Stimulated activated naive CD8-positive, alpha-beta T cell treated with anti-CD3 and anti-CD28 coated beads, Interleukin-15, amount 100 ng/mL, for 72 hours (primary cell): ENCODE results near the gene RAC3.

ENCODE experiments used
- ATAC-seq: fragments of 150-1000 bp; cut with Tn5 transposase; 2 replicates; pipeline ENCODE4 v1.10.0; 2021; ENCODE audit warnings: mild to moderate bottlenecking, moderate library complexity
- DNase-seq, 2 donors: peaks; one replicate each; pipeline ENCODE4 v3.0.0; 2021 to 2022
- H3K27ac Mint-ChIP-seq, 2 donors: one replicate each; pipeline ENCODE4 v1.8.0; 2022; ENCODE audit warnings: mild to moderate bottlenecking in 2 of 2, mixed read lengths in 2 of 2, moderate library complexity in 2 of 2
- H3K27me3 Mint-ChIP-seq: one replicate; pipeline ENCODE4 v1.8.0; 2022; ENCODE audit warnings: mixed read lengths
- H3K4me1 Mint-ChIP-seq: one replicate; pipeline ENCODE4 v1.8.0; 2022; ENCODE audit warnings: mild to moderate bottlenecking, mixed read lengths
- H3K4me3 Mint-ChIP-seq, 2 donors: one replicate each; pipeline ENCODE4 v1.8.0; 2022; ENCODE audit warnings: mild to moderate bottlenecking in 2 of 2, mixed read lengths in 2 of 2, moderate library complexity in 1 of 2
- H3K9me3 Mint-ChIP-seq, 2 donors: one replicate each; pipeline ENCODE4 v1.8.0; 2022; ENCODE audit warnings: mixed read lengths in 2 of 2

The RAC3 gene

DNA sequence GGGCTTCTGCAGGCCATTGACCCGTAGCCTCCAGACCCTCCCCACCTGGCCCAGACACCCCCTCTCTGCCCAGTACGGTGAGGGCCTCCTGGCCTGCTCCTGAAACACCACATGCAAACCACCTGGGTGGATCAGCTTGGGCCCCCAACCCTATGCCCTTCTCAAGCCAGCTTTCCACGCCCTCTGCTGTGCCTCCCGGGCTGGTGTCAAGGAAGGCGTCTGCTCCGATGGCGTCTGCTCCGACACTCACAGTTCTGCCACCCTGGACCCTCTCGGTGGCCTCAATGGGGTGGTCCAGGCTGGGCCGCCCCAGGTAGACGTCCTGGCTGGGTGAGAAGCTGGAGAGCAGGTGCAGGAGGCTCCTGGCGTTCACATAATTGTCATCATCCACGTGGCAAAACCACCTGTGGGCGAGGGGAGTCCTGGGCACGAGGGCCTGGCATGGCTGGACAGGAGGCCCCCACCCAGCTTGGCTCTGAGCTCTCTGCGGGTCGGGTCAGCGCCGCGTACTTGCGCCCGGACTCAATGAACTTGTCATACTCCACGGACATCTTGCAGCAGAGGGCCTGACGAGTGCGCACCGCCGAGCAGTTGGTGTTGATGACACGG lies 18.8 kb downstream of the RAC3 start:
- H3K4me3 Mint-ChIP-seq, result peak overlapping the region; percentile 93 to 97

DNA sequence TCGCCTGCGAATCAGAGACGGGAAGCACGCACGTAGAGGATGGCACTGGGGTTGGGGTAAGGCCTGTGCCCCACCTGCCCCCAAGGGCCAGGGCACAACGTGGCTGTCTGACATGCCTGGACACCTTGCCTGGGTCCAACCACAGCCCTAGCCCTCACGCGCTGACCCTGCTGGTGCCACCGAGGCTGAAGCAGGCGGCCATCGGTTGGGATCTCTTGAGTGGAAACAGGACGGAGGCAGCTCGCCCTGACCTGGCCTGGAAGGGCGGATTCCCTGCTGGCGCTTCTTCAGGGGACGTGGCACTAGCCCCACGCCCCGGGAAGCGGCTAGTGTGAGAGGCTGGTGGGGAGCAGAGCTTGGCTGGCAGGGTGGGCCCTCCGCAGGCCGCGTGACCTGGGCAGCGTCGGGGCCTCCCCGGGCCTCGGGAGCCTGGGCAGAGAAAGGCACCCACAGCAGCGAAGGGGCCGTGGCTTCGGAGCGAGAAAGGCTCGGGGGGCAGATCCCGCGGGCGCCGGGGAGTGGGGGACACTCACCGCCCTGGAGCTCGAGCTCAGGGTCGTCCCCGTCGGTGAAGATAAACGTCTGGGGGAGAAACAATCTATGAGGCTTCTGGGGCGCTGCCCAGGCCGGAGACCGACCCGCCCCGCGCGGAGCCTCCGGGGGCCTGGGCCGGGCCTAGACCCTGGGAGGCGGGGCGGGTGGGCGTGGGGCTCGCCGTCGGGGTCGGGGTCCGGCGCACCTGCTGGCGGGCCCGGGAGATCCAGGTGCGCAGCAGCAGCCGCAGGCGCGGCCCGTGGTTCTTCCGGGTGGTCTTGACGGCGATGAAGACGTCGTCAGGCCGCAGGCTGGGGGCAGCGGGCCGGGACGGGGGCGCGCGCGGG lies 19.5 kb downstream of the RAC3 start:
- DNase-seq (no peak), ATAC-seq (peak; percentile 18)
- Mint-ChIP-seq H3K4me1 (peaks cover 38% of the 10 kb centered on the region), H3K4me3 (peak overlapping the region; percentile 93 to 97), H3K9me3 (no peaks in the 10 kb centered on the region), H3K27ac (peak overlapping the region; percentile 91 to 97), H3K27me3 (no peaks in the 10 kb centered on the region)

More for the DNA sequence above, 18.8 kb downstream of the RAC3 start:
- Mint-ChIP-seq H3K27me3 (no peaks in the 10 kb centered on the region), H3K9me3 (no peaks in the 10 kb centered on the region), H3K4me1 (peaks cover 38% of the 10 kb centered on the region), H3K27ac (peak overlapping the region in 1 of 2 donors; percentile 27)
- DNase-seq (no peak), ATAC-seq (no peak)

DNA sequence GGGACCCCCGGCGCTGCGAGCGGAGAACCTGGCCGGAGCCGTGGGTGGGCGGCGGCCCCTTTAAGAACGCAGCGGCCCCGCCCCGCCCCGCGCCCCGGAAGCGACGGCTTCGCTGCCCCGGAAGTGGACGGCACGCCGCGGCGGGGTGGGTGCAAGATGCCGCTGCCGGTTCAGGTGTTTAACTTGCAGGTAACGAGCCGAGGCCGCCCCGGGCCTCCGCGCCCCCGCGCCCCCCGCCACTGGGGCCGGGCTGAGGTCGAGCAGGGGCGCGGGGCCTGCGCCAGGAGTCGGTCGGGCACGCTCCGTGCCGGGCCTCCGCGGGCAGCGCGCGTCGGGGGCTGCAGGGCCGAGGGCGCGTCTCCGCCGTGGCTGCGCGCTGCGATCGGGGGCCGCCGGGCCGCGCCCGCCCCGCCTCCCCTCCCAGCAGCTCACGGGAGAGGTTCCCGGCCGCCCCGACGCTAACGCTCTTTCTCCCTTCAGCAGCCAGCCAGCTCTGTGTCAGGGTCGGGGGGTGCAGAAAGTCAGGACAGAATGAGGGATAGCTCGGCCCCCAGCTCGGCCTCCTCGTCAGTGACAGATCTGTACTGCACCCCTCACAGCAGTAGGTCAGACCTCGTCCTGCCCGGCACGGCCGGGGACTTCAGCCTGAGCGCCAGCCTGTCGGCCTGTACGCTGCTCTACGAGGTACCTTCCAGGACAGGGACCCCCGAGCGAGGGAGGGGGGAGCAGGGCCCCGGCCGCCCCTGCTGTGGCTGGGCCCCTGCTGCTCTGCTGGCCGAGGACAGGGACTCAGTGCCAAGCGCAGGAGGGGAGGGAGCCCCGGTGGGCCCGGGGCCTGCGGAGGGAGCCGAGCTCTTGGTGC lies 20.5 kb downstream of the RAC3 start, which contains the start of the genes GPS1 and RFNG:
Gene GPS1 (plus strand): TSS at position 123 of the 862 bp plus-strand sequence. CDS start 34 bp downstream, at position 157.
Gene RFNG (minus strand): TSS at position 36 of the 862 bp plus-strand sequence. CDS start 45 bp downstream, outside the sequence.
- no peaks in the 10 kb centered on the region for H3K27me3 Mint-ChIP-seq
- DNase-seq, result peak; percentile 75 to 76
- H3K9me3 Mint-ChIP-seq, result no peaks in the 10 kb centered on the region
- peak within 1 kb of the TSS; percentile 91 to 97 for H3K27ac Mint-ChIP-seq
- peak; percentile 88 for ATAC-seq
- H3K4me1 Mint-ChIP-seq, result peaks cover 38% of the 10 kb centered on the region
- peak within 1 kb of the TSS; percentile 93 to 97 for H3K4me3 Mint-ChIP-seq

DNA sequence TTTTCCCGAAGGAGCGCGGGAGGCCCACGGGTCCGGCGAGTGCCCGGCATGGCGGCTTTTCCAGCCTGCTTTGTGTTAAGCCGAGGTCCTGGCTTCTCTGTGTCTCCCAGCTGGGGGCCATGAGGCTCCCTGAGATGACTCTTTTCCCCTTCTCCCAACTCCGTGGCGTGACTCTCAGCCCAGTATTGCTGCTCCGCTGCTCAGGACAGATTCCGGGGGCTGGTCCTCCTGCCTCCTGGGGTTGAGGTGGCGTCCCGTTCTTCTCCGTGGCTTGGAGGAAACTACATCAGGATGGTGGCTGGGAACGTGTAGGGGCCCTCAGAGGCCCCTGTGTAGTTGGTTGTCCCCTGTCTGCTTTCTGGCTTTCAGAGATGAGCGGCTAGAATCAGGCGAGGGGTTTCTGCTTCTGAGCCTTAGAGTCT lies 21.2 kb downstream of the RAC3 start:
- ATAC-seq, result no peak
- H3K27me3 Mint-ChIP-seq, result no peaks in the 10 kb centered on the region
- H3K4me1 Mint-ChIP-seq, result peaks cover 38% of the 10 kb centered on the region
- no peaks in the 10 kb centered on the region for H3K9me3 Mint-ChIP-seq
- H3K27ac Mint-ChIP-seq, result peak overlapping the region; percentile 19 to 67
- no peak for DNase-seq
- peak overlapping the region; percentile 88 to 91 for H3K4me3 Mint-ChIP-seq

DNA sequence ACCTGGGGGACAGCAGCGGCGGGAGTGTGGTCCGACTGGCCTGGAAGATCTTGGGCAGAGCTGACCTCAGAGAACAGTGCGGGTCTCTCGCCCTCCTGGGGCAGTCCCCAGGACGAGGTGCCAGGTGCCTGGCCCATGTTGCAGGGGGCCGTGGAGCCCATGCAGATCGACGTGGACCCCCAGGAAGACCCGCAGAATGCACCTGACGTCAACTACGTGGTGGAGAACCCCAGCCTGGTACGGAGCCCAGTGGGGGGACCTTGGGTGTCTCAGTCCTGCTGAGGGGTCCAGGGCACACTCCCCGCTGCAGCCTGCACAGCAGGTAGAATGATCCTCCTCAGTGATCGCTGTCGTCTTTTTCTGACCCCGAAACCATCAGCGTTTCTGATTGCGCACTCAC lies 21.7 kb downstream of the RAC3 start:
- ATAC-seq, result no peak
- peak overlapping the region; percentile 88 to 91 for H3K4me3 Mint-ChIP-seq
- DNase-seq, result no peak
- H3K27ac Mint-ChIP-seq, result peak overlapping the region in 1 of 2 donors; percentile 19
- no peaks in the 10 kb centered on the region for H3K27me3 Mint-ChIP-seq
- peaks cover 38% of the 10 kb centered on the region for H3K4me1 Mint-ChIP-seq
- H3K9me3 Mint-ChIP-seq, result no peaks in the 10 kb centered on the region

DNA sequence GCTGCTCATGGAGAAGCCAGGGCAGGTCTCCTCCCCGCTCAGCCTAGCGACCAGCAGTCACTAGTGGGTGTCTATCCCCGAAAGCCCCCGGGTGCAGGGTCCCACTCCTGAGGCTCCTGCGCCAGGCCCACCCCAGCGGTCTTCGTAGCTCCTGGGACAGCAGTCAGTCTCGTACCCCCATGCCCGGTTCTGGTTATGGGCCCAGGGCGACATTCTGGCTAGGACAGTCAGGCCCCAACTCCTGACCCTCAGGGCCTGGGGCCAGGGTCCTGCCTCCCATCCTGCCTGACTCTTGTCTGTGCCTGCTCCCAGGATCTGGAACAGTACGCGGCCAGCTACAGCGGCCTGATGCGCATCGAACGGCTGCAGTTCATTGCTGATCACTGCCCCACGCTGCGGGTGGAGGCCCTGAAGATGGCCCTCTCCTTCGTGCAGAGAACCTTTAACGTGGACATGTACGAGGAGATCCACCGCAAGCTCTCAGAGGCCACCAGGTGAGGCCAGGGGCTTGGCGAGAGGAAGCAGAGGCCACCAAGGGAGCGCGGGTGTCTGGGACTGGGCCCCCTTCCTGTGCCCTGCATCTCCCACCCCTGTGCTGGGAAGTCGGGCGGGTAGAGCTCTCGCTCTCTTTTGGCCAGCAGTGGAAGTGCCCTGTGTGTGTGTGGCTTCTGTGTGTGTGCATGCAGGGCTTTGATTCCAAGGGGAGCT lies 22.2 kb downstream of the RAC3 start:
- Mint-ChIP-seq H3K27me3 (no peaks in the 10 kb centered on the region), H3K4me1 (peaks cover 38% of the 10 kb centered on the region), H3K9me3 (no peaks in the 10 kb centered on the region), H3K27ac (peak overlapping the region in 1 of 2 donors; percentile 19), H3K4me3 (peak overlapping the region; percentile 35 to 91)
- no peak for DNase-seq
- no peak for ATAC-seq

DNA sequence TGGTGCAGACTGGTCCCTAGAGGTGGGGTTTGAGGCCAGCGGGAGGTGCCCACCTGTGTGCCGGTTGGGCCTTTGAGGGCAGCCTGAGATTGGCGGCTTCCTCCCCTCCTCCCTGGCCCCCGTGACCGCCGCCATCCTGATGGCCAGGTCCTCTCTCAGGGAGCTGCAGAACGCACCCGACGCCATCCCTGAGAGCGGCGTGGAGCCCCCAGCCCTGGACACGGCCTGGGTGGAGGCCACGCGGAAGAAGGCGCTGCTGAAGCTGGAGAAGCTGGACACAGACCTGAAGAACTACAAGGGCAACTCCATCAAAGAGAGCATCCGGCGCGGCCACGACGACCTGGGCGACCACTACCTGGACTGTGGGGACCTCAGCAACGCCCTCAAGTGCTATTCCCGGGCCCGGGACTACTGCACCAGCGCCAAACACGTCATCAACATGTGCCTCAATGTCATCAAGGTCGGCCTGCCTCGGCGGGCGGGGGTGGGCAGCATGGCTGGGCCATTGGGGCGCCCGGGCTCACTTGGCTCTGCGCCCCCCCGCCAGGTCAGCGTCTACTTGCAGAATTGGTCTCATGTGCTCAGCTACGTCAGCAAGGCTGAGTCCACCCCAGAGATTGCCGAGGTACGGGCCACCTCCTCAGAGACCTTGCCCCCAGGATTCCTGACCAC lies 23.0 kb downstream of the RAC3 start:
- Mint-ChIP-seq H3K27me3 (no peaks in the 10 kb centered on the region), H3K4me3 (no peak overlapping the region), H3K4me1 (peaks cover 38% of the 10 kb centered on the region), H3K27ac (no peak overlapping the region), H3K9me3 (no peaks in the 10 kb centered on the region)
- ATAC-seq (no peak), DNase-seq (no peak)

DNA sequence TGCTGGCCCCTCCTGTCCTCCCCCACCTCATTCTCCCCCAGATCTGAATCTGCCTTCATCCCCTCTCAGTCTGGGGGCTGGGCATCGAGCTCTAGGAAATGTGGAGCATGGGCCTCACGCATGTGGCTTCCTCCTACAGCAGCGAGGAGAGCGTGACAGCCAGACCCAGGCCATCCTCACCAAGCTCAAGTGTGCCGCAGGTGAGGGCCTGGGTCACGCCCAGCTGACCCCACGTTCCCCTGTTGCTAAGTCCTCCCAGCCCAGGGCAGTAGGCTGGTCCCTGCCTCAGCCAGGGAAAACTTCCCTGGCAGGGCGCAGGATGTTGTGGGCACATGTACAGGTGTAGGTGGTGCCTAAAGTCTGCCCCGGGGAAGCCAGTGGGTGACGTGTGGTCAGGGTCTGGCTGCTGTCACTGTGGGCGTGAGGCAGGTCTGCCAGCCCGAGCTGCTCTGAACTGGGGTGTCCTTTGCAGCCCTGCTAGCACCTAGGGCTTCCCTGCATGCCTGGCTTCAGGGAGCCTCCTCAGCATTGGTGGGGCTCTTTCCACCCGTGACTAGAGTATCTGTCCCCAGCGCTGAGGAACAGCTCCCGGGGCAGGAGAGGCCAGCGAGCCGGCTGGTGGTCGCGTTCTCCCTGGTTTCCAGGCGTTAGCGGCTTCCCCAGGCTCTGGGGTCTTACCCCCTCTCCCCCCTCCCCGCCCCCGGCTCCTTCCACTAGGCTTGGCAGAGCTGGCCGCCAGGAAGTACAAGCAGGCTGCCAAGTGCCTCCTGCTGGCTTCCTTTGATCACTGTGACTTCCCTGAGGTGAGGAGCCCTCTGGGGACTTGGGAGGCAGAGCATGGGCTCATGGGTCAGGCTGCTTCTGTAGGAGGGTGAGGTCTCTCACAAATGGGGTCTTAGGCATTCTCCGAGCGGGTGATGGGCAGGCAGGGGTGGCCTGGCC lies 23.8 kb downstream of the RAC3 start:
- Mint-ChIP-seq H3K27ac (peak overlapping the region; percentile 13 to 78), H3K9me3 (no peaks in the 10 kb centered on the region), H3K4me3 (peak overlapping the region in 1 of 2 donors; percentile 39), H3K27me3 (no peaks in the 10 kb centered on the region), H3K4me1 (peaks cover 33% of the 10 kb centered on the region)
- ATAC-seq (no peak), DNase-seq (no peak)

DNA sequence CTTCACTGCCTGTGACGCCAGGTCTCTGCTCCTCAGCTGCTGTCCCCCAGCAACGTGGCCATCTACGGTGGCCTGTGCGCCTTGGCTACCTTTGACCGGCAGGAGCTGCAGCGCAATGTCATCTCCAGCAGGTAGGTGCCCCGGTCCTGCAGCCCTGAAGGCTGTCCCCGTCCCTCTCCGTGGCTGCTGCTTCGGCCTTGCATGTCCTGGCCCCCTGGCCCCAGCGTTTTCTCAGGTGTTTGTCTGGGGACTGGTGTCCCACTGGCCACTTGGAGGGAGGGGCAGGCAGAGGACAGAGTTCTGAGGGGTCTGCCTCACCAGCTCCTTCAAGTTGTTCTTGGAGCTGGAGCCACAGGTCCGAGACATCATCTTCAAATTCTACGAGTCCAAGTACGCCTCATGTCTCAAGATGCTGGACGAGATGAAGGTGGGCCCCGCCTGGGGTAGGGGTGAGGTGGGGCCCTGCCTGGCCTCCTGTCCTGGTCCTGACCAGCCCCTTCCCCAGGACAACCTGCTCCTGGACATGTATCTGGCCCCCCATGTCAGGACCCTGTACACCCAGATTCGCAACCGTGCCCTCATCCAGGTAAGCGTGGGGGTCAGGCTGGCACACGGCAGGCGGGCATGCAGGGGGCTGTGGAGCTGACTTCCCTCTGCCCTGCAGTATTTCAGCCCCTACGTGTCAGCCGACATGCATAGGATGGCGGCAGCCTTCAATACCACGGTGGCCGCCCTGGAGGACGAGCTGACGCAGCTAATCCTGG lies 24.7 kb downstream of the RAC3 start:
- ATAC-seq (no peak), DNase-seq (no peak)
- Mint-ChIP-seq H3K27ac (peak overlapping the region in 1 of 2 donors; percentile 78), H3K4me3 (no peak overlapping the region), H3K4me1 (peaks cover 31% of the 10 kb centered on the region), H3K27me3 (no peaks in the 10 kb centered on the region), H3K9me3 (no peaks in the 10 kb centered on the region)

DNA sequence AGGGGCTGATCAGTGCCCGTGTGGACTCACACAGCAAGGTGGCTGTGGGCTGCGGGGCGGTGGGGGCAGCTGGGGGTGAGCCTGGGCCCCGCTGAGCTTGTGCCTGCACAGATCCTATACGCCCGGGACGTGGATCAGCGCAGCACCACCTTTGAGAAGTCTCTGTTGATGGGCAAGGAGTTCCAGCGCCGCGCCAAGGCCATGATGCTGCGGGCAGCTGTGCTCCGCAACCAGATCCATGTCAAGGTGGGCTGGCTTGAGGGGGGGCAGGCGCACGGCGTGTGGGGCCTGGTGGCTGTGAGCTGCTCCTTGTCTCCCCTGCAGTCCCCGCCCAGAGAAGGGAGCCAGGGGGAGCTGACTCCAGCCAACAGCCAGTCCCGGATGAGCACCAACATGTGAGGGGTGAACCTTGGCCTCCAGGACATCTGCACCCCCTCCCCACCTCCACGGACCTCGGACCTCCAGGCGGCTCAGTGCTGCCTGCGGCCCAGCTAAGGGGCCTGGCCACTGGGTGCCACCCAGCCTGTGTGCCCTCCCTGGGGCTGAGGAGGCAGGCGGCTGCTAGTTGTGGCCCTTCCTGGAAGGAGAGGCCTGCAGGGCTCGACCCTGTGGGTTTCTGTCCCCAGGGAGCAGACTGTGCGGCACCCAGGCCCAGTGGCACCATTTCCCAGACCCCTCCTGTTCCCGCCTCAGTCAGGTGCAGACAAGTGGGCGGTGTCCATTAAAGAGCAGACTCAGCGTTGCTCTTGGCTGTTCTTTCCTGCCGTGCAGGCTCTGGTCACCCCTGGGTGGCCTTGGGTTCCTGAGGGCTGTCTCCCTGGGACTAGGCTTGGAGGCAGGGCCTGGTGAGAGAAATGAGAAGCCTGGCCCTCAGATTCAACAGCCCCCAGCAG lies 25.5 kb downstream of the RAC3 start:
- Mint-ChIP-seq H3K27me3 (no peaks in the 10 kb centered on the region), H3K27ac (peak overlapping the region in 1 of 2 donors; percentile 59), H3K4me1 (peaks cover 31% of the 10 kb centered on the region), H3K9me3 (no peaks in the 10 kb centered on the region), H3K4me3 (no peak overlapping the region)
- no peak for ATAC-seq
- no peak for DNase-seq

DNA sequence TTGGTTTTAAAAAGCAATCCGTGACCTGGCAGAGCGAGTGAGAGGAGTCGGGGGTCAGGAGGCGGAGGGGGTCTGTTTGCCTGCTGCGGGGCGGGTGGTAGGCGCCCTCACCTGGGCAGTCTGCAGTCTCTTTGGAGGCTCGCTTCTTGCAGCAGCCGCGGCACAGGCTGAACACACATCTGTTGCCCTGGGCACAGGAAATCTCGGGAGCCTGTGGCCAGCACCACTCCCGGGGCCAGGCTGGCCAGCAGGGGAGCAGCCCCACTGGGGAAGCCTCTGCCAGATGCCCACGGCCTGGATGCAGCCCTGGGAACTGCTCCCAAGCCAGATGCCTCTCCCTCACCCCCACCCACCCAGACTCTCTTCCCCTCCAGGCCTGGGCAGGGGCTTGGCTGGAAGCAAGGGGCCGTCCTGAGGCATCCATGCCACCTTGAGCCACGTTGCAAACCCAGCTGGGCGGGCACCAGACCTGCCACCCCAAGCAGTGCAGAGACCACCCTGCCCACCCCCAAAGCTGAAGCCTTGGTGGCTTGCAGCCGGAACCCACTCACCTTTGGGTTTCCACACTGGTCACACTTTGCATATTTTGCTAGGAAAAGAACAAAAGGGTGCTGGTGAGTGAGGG lies 26.9 kb downstream of the RAC3 start:
- no peaks in the 10 kb centered on the region for H3K27me3 Mint-ChIP-seq
- no peak overlapping the region for H3K4me3 Mint-ChIP-seq
- DNase-seq, result no peak
- peaks cover 23% of the 10 kb centered on the region for H3K4me1 Mint-ChIP-seq
- ATAC-seq, result no peak
- H3K27ac Mint-ChIP-seq, result no peak overlapping the region
- H3K9me3 Mint-ChIP-seq, result no peaks in the 10 kb centered on the region

DNA sequence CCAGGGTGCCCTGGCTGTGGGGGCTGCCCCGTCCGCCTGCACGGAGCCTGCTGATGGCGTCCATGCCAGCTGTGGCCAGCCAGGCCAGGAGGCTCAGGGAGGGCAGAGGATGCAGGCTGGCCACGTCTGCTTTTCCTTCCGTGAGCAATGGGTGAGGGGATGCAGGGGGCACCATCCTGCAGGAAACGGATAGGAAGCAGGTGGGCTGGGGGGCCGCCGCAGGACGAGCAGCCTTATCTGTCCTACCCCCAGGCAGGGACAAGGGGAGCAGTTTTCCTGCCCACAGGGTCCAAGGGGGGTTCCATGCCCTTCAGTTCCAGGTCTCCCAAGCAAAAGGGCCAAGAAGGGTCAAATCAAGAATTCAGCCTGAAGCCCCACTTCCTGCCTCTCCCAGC lies 27.4 kb downstream of the RAC3 start:
- no peak overlapping the region for H3K4me3 Mint-ChIP-seq
- ATAC-seq, result no peak
- peaks cover 23% of the 10 kb centered on the region for H3K4me1 Mint-ChIP-seq
- peak overlapping the region in 1 of 2 donors; percentile 67 for H3K27ac Mint-ChIP-seq
- H3K9me3 Mint-ChIP-seq, result no peaks in the 10 kb centered on the region
- H3K27me3 Mint-ChIP-seq, result no peaks in the 10 kb centered on the region
- DNase-seq, result no peak
